ENCODE data around the gene SLX4IP.
"Not testable (repeated sequence)": the region's sequence is repeated elsewhere in the genome, so short reads cannot be mapped to it uniquely, and the experiment has no call there.

Gene SLX4IP

DNA sequence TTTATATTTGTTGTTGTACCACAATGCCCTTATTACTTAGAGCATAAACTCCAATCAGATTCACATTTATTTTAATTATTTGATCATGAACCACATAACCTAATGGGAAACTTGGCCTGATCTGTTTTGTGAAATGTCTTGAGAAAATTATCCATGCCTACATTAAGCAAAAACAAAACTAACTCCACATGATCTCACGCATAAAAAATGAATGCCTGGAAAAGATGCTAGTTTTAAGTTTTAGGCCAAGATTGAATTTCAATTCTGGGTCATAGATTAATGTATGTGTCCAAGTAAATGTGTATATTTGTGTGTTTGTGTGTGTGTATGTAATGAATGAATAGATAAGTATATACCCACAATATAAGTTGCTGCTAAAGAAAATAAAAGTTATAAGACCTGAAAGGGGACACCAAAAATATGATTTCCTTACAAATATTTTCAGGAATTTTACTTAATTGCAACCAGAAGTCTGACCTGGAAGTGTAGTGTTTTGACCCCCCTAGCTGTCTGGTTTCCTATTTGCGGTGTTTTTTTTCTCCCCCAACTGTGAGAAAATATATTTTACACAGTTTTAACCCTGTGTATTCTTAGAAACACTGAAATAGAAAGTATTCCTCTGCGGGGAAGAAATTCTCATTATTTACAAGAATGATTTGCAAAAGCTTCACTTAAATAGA is 141.4 kb downstream of the SLX4IP start:
- no peak for DNase-seq

DNA sequence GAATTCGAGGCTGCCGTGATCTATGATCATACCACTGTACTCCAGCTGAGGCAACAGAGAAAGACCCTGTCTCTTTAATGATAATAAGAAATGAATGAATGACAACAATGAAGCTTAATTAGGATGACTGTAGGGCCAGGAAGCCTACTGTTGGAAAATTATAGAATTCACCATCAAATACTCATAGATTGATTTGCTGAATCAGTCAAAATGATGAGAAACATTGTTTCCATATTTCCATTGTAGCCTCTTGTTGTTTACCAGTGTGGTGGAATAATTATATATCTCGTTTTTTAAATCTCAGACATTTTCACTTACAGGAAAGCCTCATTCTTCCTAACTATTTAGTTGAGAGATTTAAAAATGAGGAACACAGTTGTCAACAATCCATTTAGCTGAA is 142.5 kb downstream of the SLX4IP start:
- no peak for DNase-seq

GRCh38 chr20:10578607-10579006 is 143.5 kb downstream of the SLX4IP start:
- no peak for DNase-seq

GRCh38 chr20:10579942-10580341 is 144.8 kb downstream of the SLX4IP start:
- no peak for DNase-seq

DNA sequence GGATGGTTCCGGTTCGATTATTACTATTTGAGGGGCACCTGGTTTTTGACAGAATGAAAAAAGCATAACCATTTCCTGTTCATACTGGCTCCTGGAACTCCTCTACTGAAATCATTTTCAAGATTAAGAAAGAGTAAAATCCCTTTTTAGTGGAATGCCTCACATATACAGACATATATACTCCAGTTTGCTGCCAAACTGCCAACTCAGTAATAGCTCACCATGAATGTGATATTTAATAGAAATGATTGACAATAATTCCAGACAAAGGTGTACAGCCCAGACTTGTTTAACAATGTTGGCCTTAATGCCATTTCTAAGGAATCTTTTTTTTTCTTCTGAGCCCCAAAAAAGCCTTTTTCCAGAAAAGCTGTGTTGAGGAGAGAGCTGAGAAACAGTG is 145.6 kb downstream of the SLX4IP start:
- DNase-seq, result no peak

GRCh38 chr20:10581823-10582222 is 146.7 kb downstream of the SLX4IP start:
- DNase-seq, result no peak

- no peak for DNase-seq
Observed at GRCh38 chr20:10584371-10584770, 149.3 kb downstream of the SLX4IP start.

GRCh38 chr20:10585308-10585707 is 150.2 kb downstream of the SLX4IP start:
- no peak for DNase-seq

DNA sequence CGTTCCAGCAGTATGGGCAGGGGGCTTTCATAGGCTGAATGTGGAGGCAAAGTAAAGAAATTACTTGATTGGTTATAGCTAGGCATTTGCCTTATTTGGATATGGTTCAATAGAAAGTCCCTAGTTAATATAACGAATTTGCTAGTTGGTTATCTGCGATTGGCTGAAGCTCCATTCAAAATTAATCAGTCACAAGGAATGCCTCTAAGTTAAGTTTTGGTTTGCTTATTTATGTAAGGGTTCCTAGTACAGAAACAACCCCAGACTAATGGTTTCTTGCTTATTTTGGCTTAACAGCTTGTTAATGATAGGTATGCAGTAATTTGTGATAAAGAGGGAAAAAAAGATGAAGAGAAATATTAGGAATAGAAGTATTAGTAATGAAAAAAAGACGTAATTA is 151.2 kb downstream of the SLX4IP start:
- no peak for DNase-seq

GRCh38 chr20:10590446-10590845 is 155.3 kb downstream of the SLX4IP start:
- not testable (repeated sequence) for DNase-seq

DNA sequence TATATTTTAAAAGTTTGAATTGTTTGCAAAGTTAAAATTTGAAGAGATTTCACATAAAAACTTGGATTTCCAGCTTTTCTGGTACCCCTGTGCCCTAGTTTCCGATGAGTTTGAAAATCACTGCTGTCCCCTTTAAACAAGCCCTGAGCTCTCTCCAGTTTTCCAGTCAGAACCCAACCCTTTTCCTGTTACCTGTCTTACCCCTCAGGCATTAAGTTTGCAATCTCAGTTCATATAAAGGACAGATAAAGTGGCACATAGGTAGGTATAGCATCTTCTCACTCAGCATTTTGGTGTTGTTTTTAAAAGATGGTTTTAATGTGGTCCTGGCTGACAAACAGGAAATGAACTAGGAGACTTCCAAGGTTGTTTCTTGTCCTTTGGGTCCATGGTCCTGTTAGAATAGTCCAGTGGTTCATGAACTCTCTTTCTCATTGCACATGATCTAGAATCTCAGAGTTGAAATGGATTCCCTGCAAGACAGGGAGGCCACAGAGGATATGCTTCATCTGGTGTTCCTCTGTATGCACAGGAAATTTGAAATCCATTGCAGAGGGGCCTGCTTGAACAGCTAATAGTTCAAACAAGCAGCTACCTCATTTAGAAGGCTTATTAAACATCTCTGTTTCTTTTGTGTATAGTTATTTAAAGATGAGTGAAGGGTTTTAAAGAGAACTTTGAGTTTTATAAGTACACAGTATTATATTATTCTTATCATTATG is 156.0 kb downstream of the SLX4IP start:
- DNase-seq, result no peak

GRCh38 chr20:10591946-10592521 is 156.9 kb downstream of the SLX4IP start:
- no peak for DNase-seq

DNA sequence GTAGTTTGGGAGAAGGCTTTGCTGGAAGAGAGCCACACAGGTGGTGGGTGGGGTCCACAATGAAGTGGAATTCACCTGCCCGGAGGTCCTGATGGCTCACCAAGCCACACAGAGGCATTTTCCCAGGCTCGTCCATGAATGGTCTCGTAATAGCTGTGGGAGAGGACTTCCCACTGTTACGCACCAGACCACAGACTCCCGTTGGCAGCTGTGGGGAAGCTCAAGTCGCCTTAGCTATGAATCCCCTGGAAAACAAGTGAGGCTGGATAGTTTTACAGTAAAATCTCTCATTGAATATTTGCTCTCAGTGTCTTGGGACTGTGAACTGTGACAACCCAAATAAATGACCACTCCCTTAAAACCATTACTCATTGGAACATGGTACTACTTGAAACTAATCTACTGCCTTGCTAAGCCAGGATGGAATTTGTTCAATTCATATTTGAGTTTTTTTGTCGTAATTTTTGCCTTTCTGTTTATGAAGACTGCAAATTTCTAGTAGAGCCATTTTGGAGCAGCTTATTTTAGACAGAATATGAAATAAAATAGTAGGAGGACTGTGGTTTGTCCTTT is 159.3 kb downstream of the SLX4IP start:
- no peak for DNase-seq

DNA sequence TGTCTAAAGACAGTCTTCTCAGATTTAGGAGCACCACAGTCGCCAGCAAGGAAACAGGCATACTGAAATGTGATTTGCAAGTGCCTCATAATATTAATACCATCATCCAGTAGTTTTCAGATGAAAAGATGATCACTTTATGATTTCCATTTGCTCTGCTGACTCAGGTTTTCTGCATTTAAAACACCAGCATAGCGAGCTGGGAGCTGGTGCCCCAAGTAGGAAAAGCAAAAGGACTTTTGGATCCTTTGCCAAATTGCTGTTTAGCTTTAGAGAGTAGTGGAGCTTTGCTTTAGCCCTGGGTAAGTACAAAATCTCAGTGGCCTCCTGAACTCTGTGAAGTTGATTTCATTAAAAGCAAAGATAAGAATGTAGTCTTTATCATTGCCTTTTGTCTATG is 160.2 kb downstream of the SLX4IP start:
- no peak for DNase-seq

- no peak for DNase-seq
Observed at GRCh38 chr20:10595985-10596384, 160.9 kb downstream of the SLX4IP start.

DNA sequence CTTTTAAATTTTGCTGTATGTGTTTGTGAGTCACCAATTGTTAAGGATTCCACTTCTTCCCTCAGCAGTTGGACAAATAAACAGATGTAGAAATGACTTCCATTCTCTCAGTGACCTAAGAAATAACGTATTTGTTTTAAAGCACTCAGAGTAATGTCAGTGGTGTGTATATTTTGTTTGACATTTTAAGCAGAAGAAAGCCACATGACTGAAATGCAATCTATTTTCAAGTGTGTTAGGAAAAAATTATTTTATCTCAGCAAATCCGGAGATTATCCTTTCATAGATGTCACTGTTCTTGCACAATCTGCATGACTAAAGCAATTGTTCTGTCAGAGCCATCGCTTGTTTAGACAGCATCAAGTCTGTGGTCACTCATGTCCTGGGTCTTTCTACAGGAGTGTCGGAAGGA is 161.6 kb downstream of the SLX4IP start:
- no peak for DNase-seq

- DNase-seq, result no peak
Observed at GRCh38 chr20:10597637-10598036, 162.5 kb downstream of the SLX4IP start.

GRCh38 chr20:10602221-10602871 is 167.2 kb downstream of the SLX4IP start:
- no peak for DNase-seq

DNA sequence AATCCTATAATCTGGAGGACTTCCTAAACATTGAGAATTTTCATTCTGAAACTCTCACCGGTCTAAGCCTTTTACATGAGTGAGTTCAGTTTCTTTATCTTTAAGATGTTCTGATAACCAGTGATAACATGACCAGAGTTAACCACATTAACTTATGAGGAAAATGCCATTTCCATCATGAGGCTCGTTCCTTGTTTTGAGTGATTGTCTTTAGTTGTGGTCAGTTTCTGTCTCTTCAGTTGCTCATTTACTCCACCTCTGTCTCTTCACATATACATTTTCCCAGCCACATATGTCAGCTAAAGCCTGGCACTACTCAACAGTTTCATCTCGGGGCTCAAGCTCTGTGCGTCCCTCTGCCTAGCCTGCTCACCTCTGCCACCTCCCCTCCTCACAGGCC is 168.3 kb downstream of the SLX4IP start:
- DNase-seq, result no peak

- peak in 2 of 14 donors; percentile 11 to 24 for DNase-seq
Observed at GRCh38 chr20:10603971-10604864, 169.1 kb downstream of the SLX4IP start.

DNA sequence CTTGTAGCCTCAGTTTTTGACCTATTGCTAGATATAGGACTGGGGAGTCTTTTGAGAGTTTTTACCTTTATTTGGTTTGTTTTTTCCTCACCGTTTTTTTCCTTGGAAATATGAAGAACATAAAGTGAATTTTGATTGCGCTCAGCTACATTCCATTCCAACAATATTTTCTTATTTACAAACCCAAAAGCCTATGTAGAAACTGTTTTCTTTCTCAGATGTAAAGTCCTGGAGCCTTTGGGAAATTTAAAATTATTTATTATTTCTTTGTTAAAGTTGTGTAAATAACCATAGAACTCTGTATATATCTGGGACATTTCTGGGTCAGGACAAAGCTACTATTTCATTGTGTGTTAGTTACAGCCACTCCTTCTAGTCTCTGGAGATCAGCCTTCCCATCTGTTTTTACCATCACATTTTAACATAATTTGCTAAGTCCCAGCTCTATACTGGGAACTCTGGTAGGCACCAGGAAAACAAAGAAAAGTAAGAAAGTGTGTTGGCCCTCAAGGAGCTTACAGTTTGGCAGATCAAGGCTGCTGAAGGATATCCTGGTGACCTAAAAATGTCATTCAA is 169.8 kb downstream of the SLX4IP start:
- DNase-seq, result no peak

Measured in C1 segment of cervical spinal cord (tissue), 14 donors.